ENCODE measurements around the gene RELT. TPM values are rescaled to one million over a fixed set of nuclear protein-coding genes. Genes with fewer than 3 reads are reported as not detected.

The RELT gene
- total and polyA plus RNA-seq, 2 experiments from 2014 or later = 2.0 to 6.3 TPM

GRCh38 chr11:73406619-73407018 is 30.4 kb downstream of the RELT start:
- Histone ChIP-seq H3K79me2 (replicated peaks; ENCODE audit: insufficient read depth) (no peaks in the 10 kb centered on the region), H3K4me3 (no peak overlapping the region), H2AFZ (no peak overlapping the region), H3K4me1 (ENCODE audit: insufficient read depth) (no peaks in the 10 kb centered on the region), H3K9me2 (ENCODE audit: insufficient read depth) (no peaks in the 10 kb centered on the region), H3K27ac (ENCODE audit: low read depth) (no peak overlapping the region), H3K27me3 (ENCODE audit: insufficient read depth) (no peaks in the 10 kb centered on the region), H4K20me1 (replicated peaks; ENCODE audit: insufficient read depth) (peaks cover 3% of the 10 kb centered on the region), H3K4me2 (no peak overlapping the region), H3K36me3 (ENCODE audit: insufficient read depth) (no peaks in the 10 kb centered on the region), H3F3A (replicated peaks; ENCODE audit: low read depth) (0 out of 2 replicates have a peak, but pooled peaks cover 2% of the 10 kb centered on the region)
- Mint-ChIP-seq H3K9me3 (no peaks in the 10 kb centered on the region), H3K36me3 (ENCODE audit: low read depth) (peaks cover 11% of the 10 kb centered on the region), H3K27me3 (ENCODE audit: insufficient read depth, low read depth, poor library complexity) (peaks cover 2% of the 10 kb centered on the region), H3K4me1 (peaks cover 5% of the 10 kb centered on the region; the same call in 1 of the 3 replicates), H3K4me3 (no peak overlapping the region), H3K27ac (no peak overlapping the region)
- no peak for TF ChIP-seq POLR2AphosphoS5 (IDR thresholded peaks at IDR 0.05; ENCODE audit: low read depth)
- TF ChIP-seq EZH2 (IDR thresholded peaks at IDR 0.05; ENCODE audit: low read depth, unreplicated experiment) = no peak
- no peak for TF ChIP-seq EZH2phosphoT487 (IDR thresholded peaks at IDR 0.05; ENCODE audit: unreplicated experiment)
- no peak for TF ChIP-seq CTCF (conservative IDR thresholded peaks at IDR 0.05; ENCODE audit: low read depth in 2 of 2)
- no peak for TF ChIP-seq ZNF462 (CRISPR knock-in tag; IDR thresholded peaks at IDR 0.05)
- no peak for TF ChIP-seq JUNB (IDR thresholded peaks at IDR 0.05; ENCODE audit: unreplicated experiment)
- no peak for TF ChIP-seq ZNF331 (CRISPR knock-in tag; IDR thresholded peaks at IDR 0.05; ENCODE audit: low read depth)
- no peak for TF ChIP-seq ZNF114 (CRISPR knock-in tag; IDR thresholded peaks at IDR 0.05)
- no peak for TF ChIP-seq CREB1 (CRISPR knock-in tag; IDR thresholded peaks at IDR 0.05; ENCODE audit: low read depth)
- no peak for TF ChIP-seq STAT1 (IDR thresholded peaks at IDR 0.05; ENCODE audit: unreplicated experiment)
- DNase-seq (ENCODE audit: low spot score) (no peak), ATAC-seq (no peak)

Measured in GM23338 (cell line).